Cerebellar cortex (tissue), 1 donor: ENCODE results near the gene C2CD4D.

ENCODE experiments used
- DNase-seq: peaks from one replicate; pipeline ENCODE4 v3.0.0-alpha.2; 2015; ENCODE audit warnings: low spot score

Gene C2CD4D

GRCh38 chr1:151814426-151814825 lies 25.2 kb downstream of the C2CD4D start:
- no peak for DNase-seq

- DNase-seq = peak; percentile 86
Observed at GRCh38 chr1:151813271-151813977, 26.2 kb downstream of the C2CD4D start.

GRCh38 chr1:151811181-151811580 lies 28.4 kb downstream of the C2CD4D start:
- no peak for DNase-seq

GRCh38 chr1:151809985-151810556 lies 29.5 kb downstream of the C2CD4D start:
- DNase-seq = no peak

DNA sequence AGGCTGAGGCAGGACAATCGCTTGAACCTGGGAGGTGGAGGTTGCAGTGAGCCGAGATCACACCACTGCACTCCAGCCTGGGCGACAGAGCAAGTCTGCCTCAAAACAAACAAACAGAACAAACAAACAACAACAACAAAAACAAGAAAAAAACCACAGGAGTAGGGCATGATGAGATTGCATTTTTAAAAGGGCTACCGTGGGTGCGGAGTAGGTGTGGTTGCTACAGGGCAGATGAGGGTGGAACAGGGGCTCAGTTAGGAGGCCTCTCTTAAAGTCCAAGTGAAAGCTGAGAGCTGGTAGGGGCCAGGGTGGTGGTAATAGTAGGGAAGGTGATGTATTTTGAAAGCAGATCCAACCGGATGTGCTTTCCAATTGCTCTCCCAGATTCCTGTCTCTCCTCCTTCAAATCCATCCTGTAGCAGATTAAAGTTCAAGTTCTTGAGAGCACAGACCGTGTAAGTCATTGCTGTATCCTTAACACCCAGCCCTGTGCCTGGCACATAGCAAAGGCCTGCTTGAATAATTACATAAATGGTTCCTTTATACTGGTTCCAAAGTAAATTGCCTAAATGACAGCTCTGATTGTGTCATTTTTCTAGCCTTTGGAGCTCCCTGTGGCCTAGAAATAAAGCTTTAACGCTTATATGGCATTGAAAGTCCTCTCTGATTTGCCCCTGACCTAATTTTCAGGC lies 30.2 kb downstream of the C2CD4D start:
- DNase-seq = no peak

- DNase-seq = no peak
Observed at GRCh38 chr1:151807766-151808165, 31.9 kb downstream of the C2CD4D start.

DNA sequence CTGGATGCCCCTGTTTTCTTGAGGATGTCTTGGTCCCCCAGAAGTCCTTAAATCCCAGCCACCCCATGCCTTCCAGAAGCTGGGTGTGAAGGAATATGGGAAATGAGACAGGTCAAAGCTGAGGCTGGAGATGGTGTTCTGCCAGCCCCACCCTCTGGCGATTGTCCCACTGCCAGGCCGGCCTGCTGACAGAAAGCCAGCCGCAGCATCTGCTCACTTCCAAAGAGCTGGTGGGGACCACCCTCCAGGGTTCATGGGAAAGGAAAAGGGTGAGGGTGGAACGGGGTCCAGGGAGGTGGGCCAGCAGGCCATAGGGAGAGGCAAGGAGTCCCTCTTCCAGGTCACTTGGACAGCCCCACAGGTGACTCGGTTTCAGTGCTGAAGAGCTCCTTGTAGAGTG lies 32.5 kb downstream of the C2CD4D start:
- no peak for DNase-seq

DNA sequence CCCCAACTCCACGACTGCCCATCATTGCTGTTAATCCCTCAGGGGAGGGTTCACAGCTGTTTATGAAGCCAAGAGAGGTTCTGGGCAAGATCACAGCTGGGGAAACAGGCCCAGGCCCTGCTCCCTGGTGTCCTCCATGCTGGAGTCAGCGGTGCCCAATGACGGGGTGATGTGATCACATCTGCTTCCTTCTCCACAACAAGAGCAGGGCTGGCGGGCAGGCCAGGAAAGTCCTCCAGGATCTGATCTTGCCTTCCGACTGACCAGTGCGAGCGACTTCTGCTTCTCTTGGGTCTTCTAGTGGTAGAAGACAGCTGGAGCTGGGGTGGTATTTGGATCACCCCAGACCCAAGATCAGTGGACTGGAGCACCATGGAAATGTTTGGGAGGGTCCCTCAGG lies 33.5 kb downstream of the C2CD4D start:
- no peak for DNase-seq

DNA sequence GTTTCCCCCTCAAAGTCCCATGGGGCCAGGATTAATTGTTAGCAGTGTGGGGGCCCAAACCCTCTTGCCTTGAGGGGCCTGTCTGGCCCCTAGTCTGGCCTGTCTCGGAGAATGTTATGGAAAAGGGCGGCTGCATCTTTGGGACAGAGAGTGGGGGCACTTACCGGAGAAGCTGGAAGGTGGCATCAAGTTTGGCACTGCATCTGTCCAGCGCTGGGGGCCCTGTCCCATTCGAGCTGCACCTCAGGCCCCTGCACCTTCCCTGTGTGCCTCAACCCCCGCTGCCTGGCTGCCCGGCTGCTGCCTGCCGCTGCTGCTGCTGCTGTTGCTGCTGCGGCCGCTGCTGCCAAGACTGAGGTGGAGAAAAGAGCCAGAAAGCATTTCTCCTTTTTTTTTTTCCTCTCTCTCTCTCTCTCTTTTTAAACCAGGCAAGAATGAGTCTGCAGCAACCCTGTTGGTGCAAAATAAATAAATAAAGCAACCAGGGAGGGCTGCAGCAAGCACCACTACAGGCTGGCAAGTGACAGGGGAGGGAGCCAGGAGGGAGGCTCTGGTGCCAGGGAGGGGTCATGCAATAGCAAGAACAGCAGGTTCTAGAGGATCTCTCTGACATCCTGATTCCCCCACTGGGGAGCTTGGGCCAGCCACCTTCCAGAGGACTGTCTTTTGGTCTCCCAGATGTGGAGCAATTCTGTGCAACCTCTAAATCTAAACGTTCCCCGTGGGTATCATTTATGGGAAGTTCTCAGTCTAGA lies 34.4 kb downstream of the C2CD4D start, which contains the start of gene LINGO4:
Gene LINGO4 (minus strand): TSS at position 354 of the 755 bp plus-strand sequence. CDS start 2,715 bp downstream, outside the sequence.
- DNase-seq = no peak

GRCh38 chr1:151803915-151804314 lies 35.7 kb downstream of the C2CD4D start:
- DNase-seq = no peak

DNA sequence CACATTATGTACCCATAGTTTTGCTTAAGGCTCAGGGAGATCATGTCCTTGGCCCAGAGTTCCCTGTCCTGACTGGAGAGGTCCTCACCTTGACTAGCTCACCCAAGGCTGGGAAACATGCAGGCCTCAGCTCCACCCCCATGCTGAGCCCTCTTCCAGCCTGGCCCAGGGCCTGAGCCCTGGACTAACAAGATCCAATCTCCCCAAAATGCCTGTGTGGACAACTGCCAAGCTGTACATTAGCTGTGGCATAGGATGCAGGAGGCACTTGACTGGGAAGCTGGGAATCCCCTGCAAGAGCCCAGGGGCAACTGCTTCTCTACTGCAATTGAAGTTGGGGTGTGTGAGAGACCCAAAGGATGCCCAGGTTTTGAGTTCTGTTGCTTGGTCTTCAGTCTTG lies 36.5 kb downstream of the C2CD4D start:
- DNase-seq = no peak

GRCh38 chr1:151802372-151802771 lies 37.2 kb downstream of the C2CD4D start:
- no peak for DNase-seq

DNA sequence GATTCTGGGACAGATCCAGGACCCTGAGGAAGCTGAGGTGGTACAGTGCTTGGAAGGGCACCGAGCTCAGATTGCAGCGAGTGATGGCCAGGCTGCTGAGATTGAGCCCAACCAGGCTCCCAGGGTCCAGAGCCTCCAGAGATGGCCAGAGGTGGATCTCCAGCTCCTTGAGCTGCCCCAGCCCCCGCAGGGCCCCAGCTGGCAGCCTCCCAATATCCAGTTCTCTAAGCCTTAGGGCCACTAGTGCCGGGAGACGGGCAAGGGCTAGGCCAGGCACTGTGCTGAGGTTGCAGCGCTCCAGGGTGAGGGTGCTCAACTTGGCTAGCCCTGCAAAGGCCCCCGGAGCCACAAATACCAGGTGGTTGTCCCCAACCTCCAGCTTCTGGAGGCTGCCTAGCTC lies 37.8 kb downstream of the C2CD4D start:
- no peak for DNase-seq

DNA sequence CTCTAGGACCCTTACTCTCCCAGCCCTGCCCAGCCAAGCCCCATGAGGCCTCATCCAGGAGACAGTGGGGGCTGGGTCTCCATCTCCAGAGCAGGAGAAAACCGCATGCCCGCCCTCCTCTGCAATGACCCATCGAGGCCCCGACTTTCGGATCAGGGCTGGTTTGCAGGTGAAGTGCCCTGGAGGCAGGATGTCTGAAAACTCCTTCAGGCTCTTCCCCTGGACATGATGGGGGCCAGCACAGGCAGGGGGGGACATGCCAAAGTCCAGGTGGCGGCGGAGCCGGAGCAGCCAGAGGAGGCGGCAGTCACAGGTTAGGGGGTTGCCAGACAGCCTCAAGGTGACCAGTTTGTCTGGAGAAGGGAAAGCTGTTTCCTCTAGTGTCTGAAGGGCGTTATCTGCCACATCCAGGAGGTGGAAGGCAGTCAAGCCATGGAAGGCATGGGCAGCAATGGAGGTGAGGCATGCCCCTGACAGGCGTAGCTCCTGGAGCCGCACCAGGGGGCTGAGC lies 38.3 kb downstream of the C2CD4D start:
- DNase-seq = no peak

GRCh38 chr1:151800830-151801229 lies 38.8 kb downstream of the C2CD4D start:
- DNase-seq = no peak

DNA sequence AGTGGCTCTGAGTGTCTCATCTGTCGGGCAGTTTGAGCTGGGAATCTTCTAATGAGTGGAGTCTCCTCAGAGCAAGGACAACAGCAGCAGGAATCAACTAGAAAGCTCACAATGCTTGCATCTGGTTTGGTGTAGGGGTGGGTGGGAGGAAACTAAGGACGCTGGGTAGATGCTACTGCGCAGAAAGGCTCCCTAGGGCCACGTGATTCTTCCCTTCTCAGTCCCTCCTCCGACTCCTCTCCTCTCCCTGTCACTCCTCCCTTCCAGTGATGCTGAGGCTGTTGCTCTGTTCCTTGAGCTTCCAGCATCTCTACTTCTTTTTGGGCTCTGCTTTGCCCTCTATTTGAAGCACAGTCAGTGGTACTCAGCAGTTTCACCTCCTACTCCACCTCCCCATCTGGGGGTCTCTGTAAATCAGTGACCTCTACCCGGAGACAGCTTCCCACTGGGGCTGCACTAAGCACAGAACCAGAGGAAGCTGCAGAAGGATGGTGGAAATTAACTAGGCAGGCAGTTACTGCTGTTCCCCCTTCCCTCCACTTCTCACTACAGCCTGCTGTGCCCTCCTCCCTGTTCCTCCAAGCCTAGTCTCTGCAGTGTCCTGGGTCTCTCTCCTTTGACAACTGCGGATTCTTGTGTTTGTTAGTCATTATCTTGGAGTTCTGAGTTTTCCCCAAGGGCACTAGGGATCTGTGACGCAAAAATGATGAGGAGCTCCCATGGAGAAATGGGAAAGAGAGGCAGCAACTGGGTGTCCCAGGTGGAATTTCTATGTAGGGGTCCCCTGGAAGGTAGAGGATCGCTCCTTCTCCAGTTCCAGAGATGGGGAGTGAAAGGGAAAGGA lies 40.2 kb downstream of the C2CD4D start:
- no peak for DNase-seq

DNA sequence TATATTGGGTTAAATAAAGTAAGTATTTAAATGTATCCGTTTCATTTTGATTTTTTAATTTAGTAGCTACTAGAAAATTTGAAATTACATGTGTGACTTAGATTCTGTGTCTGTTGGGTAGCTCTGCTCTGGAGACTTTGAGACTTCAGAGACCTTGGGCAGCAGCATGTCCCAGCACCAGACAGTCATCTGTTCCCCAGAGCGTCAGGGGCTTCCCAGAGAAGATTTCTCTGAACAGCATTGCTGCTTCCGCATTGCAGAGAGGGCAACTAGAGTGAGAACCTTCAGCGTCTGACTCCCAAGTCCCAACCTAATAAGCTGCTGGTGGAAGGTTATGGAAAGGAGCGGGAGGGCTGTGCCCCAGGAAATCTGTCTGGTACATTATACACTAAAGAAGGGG lies 41.0 kb downstream of the C2CD4D start:
- DNase-seq = no peak

DNA sequence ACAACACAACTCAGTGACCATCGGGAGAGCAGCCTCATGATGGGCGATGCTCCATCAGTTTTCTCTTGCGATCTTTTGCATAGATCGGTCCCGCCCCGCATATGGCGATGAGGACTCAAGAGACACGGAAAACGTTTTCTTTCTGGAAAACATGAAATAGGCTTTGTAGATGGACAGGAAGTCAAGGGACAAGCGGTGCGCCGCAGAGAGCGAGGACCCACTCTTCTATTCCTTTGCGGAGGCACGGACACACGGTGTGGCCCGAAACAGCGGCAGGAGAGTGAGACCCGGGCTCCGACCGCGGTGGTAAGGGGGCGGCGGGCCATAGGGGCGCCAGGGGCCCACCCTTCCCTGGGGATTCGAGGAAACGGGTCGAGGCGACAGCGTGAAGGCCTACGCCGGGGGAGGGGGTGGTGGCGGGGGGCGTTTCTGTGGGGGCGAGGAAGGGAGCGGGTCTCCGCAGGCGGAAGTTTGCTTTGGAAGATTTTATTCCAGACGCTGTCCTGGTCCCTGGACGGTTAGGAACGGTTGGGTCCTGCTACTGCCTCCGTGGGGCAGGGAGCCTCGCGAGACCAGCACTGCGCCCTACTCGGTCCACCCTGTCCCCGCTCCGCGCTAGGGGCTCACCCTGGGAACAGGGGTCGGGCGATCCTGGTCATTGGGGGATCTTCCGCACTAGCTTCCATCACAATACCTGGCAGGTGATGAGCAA lies 48.5 kb downstream of the C2CD4D start:
- no peak for DNase-seq

DNA sequence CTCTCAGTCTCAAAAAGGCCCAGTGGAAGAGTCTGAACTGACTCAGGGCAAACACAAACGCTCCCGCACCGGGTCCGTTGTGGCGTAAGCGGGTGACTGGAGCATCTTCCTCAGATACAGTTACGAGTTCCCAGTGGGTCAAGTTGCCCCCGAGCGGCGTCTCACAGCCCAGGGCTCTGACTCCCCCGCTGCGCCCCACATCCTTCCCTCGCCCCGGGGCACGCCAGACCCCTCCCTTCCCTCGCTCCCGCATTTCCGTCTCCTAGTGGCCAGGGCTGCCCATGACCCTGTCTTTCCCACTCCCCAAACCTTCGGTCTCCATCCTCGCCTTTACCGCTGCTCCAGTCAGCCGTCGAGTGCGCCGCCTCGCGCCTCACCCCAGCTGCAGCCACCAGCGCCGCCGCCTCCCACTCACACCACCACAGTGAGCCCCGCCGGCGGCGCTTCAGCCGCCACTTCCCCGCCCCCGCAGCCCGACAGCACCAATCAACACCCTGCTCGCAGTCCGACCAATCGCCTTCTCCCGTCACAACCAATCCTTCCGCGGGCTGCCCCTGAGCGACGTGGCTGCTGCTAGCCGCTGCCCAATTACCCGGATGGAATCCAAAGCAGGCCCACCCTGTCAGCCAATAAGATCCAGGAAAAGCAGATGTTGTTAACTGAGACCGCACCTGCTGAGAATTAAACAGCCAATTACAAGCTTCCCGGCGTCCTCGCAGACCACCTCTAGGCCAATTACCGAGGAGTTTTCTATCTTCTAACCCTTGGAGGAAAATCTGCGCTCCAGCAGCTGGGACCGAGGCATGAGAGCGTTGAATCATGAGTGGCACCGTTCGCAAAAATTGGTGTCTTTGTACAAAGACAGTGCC lies 49.3 kb downstream of the C2CD4D start, which contains the start of gene TDRKH:
Gene TDRKH (minus strand): TSS at position 430 of the 869 bp plus-strand sequence. CDS start 7,478 bp downstream, outside the sequence.
- DNase-seq = peak; percentile 99
